T-helper 17 cell (primary cell): ENCODE data around the gene U2AF1L4. TPM values are rescaled to one million over a fixed set of nuclear protein-coding genes. Genes with fewer than 3 reads are reported as not detected.

Source experiments
- ATAC-seq: fragments of 150-1000 bp; cut with Tn5 transposase; 2 replicates; pipeline ENCODE4 v1.10.0; 2021; ENCODE audit warnings: mild to moderate bottlenecking, moderate library complexity
- DNase-seq, 3 donors: peaks; one replicate each; pipeline versions ENCODE4 v3.0.0 to v3.0.0-alpha.2; 2020 to 2021
- H3K9me3 ChIP-seq: one replicate; pipeline ENCODE4 v1.7.0; 2013; ENCODE audit warnings: low read length, mild to moderate bottlenecking; ENCODE audit not compliant: control insufficient read depth, poor library complexity, severe bottlenecking
- H3K27ac Mint-ChIP-seq: one replicate; pipeline ENCODE4 v1.8.0; 2022; ENCODE audit warnings: mild to moderate bottlenecking, moderate library complexity, mixed read lengths
- H3K27me3 Mint-ChIP-seq: one replicate; pipeline ENCODE4 v1.8.0; 2022; ENCODE audit warnings: mixed read lengths
- H3K36me3 Mint-ChIP-seq: one replicate; pipeline ENCODE4 v1.8.0; 2022; ENCODE audit warnings: low read depth, mixed read lengths
- H3K4me1 Mint-ChIP-seq: one replicate; pipeline ENCODE4 v1.8.0; 2022; ENCODE audit warnings: mild to moderate bottlenecking, mixed read lengths
- H3K4me3 Mint-ChIP-seq: one replicate; pipeline ENCODE4 v1.8.0; 2022; ENCODE audit warnings: mild to moderate bottlenecking, moderate library complexity, mixed read lengths
- total RNA-seq, 4 donors: library from RNA in 2 of 4; stranded (reverse) in 2 of 4; gene quantifications; one replicate each; pipeline ENCODE4 v1.2.3 and lab custom pipeline; 2022 to 2026

U2AF1L4 gene
- total RNA-seq, 2 donors from 2014 or later, result 48.1 to 68.2 TPM

GRCh38 chr19:35786299-35787160 is 41.3 kb upstream of the U2AF1L4 start:
- DNase-seq (no peak), ATAC-seq (no peak)
- Mint-ChIP-seq H3K4me3 (no peak overlapping the region), H3K27ac (no peak overlapping the region), H3K27me3 (no peaks in the 10 kb centered on the region), H3K36me3 (no peaks in the 10 kb centered on the region), H3K4me1 (peaks cover 6% of the 10 kb centered on the region)
- no peaks in the 10 kb centered on the region for H3K9me3 ChIP-seq

GRCh38 chr19:35785339-35785627 is 40.1 kb upstream of the U2AF1L4 start:
- no peaks in the 10 kb centered on the region for H3K27me3 Mint-ChIP-seq
- ATAC-seq (no peak), DNase-seq (no peak)
- H3K27ac Mint-ChIP-seq, result no peak overlapping the region
- no peaks in the 10 kb centered on the region for H3K9me3 ChIP-seq
- peaks cover 3% of the 10 kb centered on the region for H3K36me3 Mint-ChIP-seq
- H3K4me3 Mint-ChIP-seq, result no peak overlapping the region
- peaks cover 8% of the 10 kb centered on the region for H3K4me1 Mint-ChIP-seq

GRCh38 chr19:35784503-35785338 is 39.5 kb upstream of the U2AF1L4 start:
- Mint-ChIP-seq H3K4me3 (no peak overlapping the region), H3K27me3 (no peaks in the 10 kb centered on the region), H3K4me1 (peaks cover 8% of the 10 kb centered on the region), H3K36me3 (peaks cover 3% of the 10 kb centered on the region), H3K27ac (no peak overlapping the region)
- no peaks in the 10 kb centered on the region for H3K9me3 ChIP-seq
- DNase-seq (no peak), ATAC-seq (no peak)

GRCh38 chr19:35783469-35784434 is 38.5 kb upstream of the U2AF1L4 start:
- no peak overlapping the region for H3K4me3 Mint-ChIP-seq
- no peaks in the 10 kb centered on the region for H3K27me3 Mint-ChIP-seq
- H3K4me1 Mint-ChIP-seq, result peaks cover 10% of the 10 kb centered on the region
- no peaks in the 10 kb centered on the region for H3K9me3 ChIP-seq
- no peak for DNase-seq
- H3K27ac Mint-ChIP-seq, result peak overlapping the region; percentile 67
- ATAC-seq, result no peak
- peaks cover 3% of the 10 kb centered on the region for H3K36me3 Mint-ChIP-seq

- H3K27ac Mint-ChIP-seq, result peak overlapping the region; percentile 67
- H3K4me3 Mint-ChIP-seq, result no peak overlapping the region
- peaks cover 3% of the 10 kb centered on the region for H3K36me3 Mint-ChIP-seq
- ATAC-seq, result no peak
- DNase-seq, result no peak
- no peaks in the 10 kb centered on the region for H3K9me3 ChIP-seq
- no peaks in the 10 kb centered on the region for H3K27me3 Mint-ChIP-seq
- peaks cover 10% of the 10 kb centered on the region for H3K4me1 Mint-ChIP-seq
Measured at GRCh38 chr19:35782589-35782988, 37.4 kb upstream of the U2AF1L4 start.

GRCh38 chr19:35781650-35782049 is 36.4 kb upstream of the U2AF1L4 start:
- no peaks in the 10 kb centered on the region for H3K9me3 ChIP-seq
- ATAC-seq, result no peak
- Mint-ChIP-seq H3K27me3 (no peaks in the 10 kb centered on the region), H3K4me3 (no peak overlapping the region), H3K27ac (no peak overlapping the region), H3K4me1 (peaks cover 15% of the 10 kb centered on the region), H3K36me3 (peaks cover 3% of the 10 kb centered on the region)
- no peak for DNase-seq

GRCh38 chr19:35780717-35781116 is 35.5 kb upstream of the U2AF1L4 start:
- ATAC-seq (no peak), DNase-seq (no peak)
- H3K36me3 Mint-ChIP-seq, result peaks cover 3% of the 10 kb centered on the region
- no peak overlapping the region for H3K4me3 Mint-ChIP-seq
- peaks cover 24% of the 10 kb centered on the region for H3K4me1 Mint-ChIP-seq
- H3K27ac Mint-ChIP-seq, result no peak overlapping the region
- no peaks in the 10 kb centered on the region for H3K27me3 Mint-ChIP-seq
- H3K9me3 ChIP-seq, result no peaks in the 10 kb centered on the region

GRCh38 chr19:35780058-35780457 is 34.8 kb upstream of the U2AF1L4 start:
- Mint-ChIP-seq H3K27ac (peak overlapping the region; percentile 16), H3K4me3 (no peak overlapping the region), H3K27me3 (no peaks in the 10 kb centered on the region), H3K4me1 (peaks cover 24% of the 10 kb centered on the region), H3K36me3 (peaks cover 3% of the 10 kb centered on the region)
- ATAC-seq, result no peak
- DNase-seq, result no peak
- H3K9me3 ChIP-seq, result no peaks in the 10 kb centered on the region

- no peak for DNase-seq
- Mint-ChIP-seq H3K4me3 (no peak overlapping the region), H3K4me1 (peaks cover 29% of the 10 kb centered on the region), H3K27ac (no peak overlapping the region), H3K27me3 (no peaks in the 10 kb centered on the region), H3K36me3 (peaks cover 3% of the 10 kb centered on the region)
- no peaks in the 10 kb centered on the region for H3K9me3 ChIP-seq
- no peak for ATAC-seq
Measured at GRCh38 chr19:35779033-35779432, 33.8 kb upstream of the U2AF1L4 start.

GRCh38 chr19:35777961-35778360 is 32.7 kb upstream of the U2AF1L4 start:
- ATAC-seq, result no peak
- Mint-ChIP-seq H3K4me1 (peaks cover 26% of the 10 kb centered on the region), H3K36me3 (peaks cover 3% of the 10 kb centered on the region), H3K27ac (peak overlapping the region; percentile 16), H3K27me3 (no peaks in the 10 kb centered on the region), H3K4me3 (no peak overlapping the region)
- no peaks in the 10 kb centered on the region for H3K9me3 ChIP-seq
- no peak for DNase-seq

- DNase-seq, result no peak
- peaks cover 23% of the 10 kb centered on the region for H3K4me1 Mint-ChIP-seq
- H3K27me3 Mint-ChIP-seq, result no peaks in the 10 kb centered on the region
- H3K36me3 Mint-ChIP-seq, result peaks cover 3% of the 10 kb centered on the region
- peak overlapping the region; percentile 16 for H3K27ac Mint-ChIP-seq
- peak overlapping the region; percentile 63 for H3K4me3 Mint-ChIP-seq
- no peak for ATAC-seq
- H3K9me3 ChIP-seq, result no peaks in the 10 kb centered on the region
Measured at GRCh38 chr19:35777086-35777841, 32.0 kb upstream of the U2AF1L4 start.

- peak overlapping the region; percentile 89 for H3K4me3 Mint-ChIP-seq
- no peak for DNase-seq
- H3K36me3 Mint-ChIP-seq, result no peaks in the 10 kb centered on the region
- peaks cover 22% of the 10 kb centered on the region for H3K4me1 Mint-ChIP-seq
- no peak overlapping the region for H3K27ac Mint-ChIP-seq
- no peak for ATAC-seq
- no peaks in the 10 kb centered on the region for H3K9me3 ChIP-seq
- H3K27me3 Mint-ChIP-seq, result no peaks in the 10 kb centered on the region
Measured at GRCh38 chr19:35776102-35776788, 31.0 kb upstream of the U2AF1L4 start.
